Esophagus squamous epithelium (tissue), 4 donors: ENCODE data around the gene SEC31A.

ENCODE experiments used
- CTCF ChIP-seq, 6 experiments: fragments of 450-650 bp in 4 of 6; fragments of 200-600 bp in 2 of 6; sonication (generic) in 2 of 6; IDR thresholded peaks; one replicate each; pipeline ENCODE4 v1.5.1; 2016 to 2019; ENCODE audit warnings: antibody characterized with exemption in 6 of 6, mild to moderate bottlenecking in 4 of 6, moderate library complexity in 4 of 6
- POLR2A ChIP-seq, 4 donors: fragments of 450-650 bp; IDR thresholded peaks; one replicate each; pipeline ENCODE4 v1.6.1; 2017; ENCODE audit warnings: antibody characterized with exemption in 4 of 4, mild to moderate bottlenecking in 4 of 4, moderate library complexity in 3 of 4

DNA sequence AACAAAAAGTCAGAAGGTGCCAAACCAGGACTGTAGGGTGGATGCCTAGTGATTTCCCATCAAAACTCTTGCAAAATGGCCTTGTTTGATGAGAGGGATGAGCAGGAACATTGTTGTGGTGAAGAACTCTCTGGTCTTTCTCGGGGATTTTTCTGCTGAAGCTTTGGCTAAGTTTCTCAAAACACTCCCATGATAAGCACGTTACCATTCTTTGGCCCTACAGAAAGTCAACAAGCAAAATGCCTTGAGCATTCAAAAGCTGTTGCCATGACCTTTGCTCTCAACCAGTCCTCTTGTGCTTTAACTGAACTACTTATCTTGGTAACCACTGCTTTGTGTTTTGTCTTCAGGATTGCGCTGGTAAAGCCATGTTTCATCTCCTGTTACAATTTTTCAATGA lies 3.0 kb upstream of the SEC31A start:
- TF ChIP-seq CTCF (IDR thresholded peaks at IDR 0.05) (no peak), POLR2A (IDR thresholded peaks at IDR 0.05) (no peak)
